Activated CD4-positive, alpha-beta T cell treated with anti-CD3 and anti-CD28 coated beads for 48 hours (primary cell): Measurements from ENCODE around the gene RTN4R.

ENCODE experiments used
- DNase-seq: peaks from one replicate; pipeline ENCODE4 v3.0.0-alpha.2; 2020

The RTN4R gene

DNA sequence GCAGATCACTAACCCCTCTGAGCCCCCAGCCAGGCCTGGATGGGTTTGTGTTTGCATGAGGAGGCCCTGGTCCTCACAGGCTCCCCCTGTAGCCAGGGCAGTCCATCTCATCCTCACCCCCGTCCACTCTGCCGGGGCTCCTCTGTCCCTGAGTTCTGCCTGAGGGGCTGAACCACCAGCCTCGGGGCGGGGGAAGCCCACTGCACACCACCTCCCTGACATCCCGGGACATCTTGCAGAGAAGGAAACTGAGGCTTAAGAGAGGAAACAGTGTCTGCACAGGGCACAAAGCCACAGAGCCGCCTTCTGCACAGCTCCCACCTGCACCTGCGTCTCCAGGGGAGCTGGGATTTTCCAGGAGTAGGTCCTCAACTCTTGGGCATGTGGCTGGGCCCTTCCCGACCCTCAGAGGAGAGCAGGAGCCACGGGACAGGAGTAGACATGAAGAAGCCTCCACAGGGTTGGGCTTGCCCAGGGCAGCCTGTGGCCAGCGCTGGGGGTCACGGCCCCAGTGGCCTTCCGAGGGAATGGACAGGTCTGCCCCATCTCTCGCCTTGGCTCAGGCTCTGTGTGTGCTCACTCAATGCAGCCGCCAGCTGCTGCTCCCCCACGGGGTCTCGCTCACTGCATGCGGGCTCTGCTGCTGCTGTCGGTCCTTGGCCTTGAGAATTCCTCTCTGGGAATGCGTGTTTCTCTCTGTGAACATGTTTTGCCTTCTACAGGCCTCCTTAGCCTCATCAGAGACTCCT lies 71.8 kb downstream of the RTN4R start:
- DNase-seq = no peak

DNA sequence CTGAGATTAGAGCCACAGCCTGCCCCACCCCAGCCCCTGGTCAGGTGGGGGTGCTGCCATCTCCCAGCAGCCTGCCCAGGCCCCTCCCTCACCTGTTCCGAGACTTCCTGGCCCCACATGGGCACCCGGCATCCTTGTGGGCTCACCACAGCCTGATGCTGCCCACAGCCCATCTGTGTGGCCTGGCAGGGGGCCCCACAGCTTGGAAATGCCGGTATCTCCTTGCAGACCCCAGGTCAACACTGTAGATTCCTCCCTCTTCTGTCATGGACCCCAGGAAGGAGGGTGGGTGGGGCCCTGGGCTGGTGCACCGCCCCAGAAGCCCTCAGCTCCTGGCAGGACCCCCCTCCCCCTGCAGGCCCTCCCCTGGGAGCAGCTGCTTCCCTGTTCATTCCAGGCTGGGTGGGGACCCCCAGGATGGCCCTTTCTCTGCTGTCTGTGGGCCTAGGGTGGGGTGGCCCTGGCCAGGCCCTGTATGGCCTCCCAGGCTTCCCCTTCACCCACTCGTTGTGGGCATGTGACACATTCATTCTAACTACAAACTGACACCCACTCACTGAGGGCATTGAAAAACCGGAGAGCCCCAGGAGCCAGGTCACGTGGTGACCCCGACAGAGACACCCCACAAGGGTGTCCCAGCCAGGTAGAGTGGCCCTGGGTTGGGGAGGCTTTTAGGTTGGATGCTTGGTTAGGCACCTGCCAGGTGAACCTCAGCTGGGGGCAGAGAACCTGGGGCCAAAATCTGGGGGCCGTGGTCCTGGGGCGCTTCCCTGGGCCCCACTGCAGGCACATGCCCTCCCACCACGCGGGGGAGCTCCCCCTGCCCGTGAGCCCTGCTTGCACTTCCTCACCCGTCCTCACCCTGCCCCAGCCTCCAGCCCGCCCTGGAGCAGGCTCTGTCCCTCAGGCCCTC lies 73.2 kb downstream of the RTN4R start:
- DNase-seq = no peak

DNA sequence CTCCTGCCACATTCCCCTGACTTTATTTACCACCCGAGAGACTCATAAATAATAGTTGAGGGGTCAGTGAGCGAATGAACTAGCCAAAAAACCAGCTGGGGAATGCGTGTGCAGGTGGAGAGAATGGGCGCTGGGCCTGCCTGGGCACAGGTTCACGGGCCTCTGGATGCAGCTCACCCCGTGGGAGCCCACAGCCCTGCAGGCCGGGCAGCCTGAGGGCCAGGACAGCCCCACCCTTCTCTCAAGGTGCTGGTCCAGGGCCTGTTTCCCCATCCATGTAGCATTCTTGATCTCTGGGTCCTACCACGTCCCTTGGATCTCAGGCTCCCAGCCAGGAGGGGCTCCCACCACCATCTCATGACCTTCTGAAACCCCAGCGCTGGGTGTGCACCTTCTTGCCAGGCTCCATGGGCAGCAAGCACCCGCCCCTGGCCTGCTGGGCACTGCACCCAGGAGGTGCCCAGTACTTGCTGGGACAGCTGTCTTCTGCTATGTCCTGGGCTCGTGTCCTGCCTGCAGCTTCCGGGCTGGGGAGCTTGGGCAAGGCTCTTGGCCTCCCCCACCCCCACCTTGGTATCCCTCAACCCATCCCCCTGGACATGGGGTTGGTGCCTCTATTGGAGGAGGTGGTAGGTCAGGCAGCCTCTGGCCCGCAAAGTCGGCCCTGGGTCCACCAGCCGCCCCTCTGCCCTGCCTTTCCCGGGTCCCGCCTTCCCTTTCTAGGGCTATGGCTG lies 74.2 kb downstream of the RTN4R start:
- DNase-seq = no peak

DNA sequence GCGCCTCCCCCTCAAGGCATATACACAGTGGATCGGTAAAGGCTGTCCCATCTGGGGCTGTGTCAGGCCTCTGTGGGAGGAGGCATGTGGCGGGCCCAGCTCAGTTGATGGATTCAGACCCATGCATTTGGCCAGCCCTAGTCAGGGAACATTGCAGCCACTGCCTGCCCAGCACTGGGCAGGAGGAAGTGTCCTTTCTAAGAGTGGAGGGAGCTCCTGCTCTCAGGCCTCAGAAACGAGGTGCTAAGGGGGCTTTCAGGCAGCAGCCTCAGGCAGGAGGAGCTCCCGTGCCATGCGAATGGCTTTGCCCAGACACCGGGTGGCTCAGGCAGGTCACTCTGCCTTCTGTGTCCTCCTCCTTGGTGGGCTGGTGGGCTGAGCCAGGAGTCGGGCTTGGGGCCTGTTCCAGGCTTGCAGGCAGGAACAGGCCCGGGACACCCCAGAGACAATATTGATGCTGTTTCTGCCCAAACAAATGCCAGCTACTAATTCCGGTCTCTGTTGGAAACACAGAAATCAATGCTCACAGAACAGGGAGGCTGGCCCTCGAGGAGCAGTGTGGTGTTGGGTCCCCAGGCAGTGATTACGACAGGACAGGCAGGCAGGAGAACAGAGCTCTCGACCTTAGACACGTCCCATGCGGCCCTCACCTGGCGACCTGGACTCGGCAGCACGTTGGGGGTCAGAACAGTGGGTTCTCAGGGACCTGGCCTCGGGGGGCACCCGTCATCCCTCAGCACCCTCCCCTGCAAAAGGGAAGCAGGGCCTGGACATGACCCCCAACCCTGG lies 75.0 kb downstream of the RTN4R start:
- DNase-seq = no peak

DNA sequence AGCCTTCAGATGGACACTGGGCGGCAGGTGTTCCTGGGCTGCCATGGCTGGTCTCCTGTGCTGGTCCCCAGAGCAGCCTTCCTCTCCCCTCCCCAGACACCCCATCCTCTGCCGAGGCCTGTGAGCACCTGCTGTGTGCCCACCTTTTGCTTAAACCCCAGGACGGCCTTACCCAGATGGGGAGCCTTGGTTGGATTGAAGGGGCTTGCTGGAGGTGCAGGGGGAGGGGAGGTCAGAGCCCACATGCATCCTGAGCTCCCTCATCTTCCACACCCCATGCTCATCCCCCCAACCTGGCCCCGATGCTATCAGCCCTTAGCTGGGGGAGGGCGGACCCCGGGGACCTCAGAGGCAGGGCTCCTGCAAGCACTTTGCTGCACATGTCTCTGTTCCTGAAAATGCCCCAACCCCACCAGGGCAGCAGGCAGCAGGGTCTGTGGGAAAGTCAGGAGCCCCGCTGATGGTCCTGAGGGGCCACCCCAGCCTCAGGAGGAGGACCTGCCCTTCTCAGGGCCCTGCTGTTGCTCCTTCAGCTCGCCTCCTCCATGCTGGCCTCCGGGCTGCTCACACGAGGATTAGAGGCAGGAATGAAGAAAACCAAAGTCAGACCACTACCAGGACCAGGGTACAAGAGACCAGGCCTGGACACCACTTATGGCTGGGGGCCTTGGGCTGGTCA lies 75.7 kb downstream of the RTN4R start:
- DNase-seq = no peak

DNA sequence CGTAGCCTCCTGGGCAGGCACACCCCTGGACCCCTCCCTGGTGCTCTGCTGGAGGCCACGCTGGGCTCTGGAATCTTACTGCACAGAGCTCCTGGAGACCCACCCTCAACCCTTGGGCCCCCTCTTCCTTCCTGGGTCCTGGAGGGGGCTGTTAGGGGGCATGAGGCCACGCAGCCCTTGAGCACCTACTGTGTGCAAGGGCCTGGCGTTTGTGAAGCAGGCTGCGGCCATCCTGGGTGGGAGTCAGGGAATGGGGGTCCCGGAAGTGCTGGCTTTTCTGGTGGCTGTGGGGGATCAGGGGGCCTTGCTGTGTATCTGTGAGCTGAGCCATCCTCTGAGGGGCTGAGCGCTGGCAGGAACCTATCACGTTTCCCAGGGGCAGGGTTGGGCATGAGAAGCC lies 76.3 kb downstream of the RTN4R start:
- DNase-seq = no peak
